ENCODE results near the gene DLX3.

The DLX3 gene

GRCh38 chr17:49971848-49972485 lies 23.1 kb downstream of the DLX3 start:
- H3K9ac ChIP-seq (ENCODE audit: low read depth, low read length) = no peak overlapping the region
- H2AFZ ChIP-seq (ENCODE audit: low read depth, low read length) = no peak overlapping the region
- peaks cover 3% of the 10 kb centered on the region; the same call in 1 of the 2 replicates for H4K20me1 ChIP-seq (ENCODE audit: insufficient read depth, low read length)
- peaks cover 40% of the 10 kb centered on the region for H3K27me3 ChIP-seq (ENCODE audit: insufficient read depth, low read length, poor library complexity)
- no peak for ATAC-seq (ENCODE audit: insufficient read depth, low read depth)
- no peak overlapping the region for H3K4me3 ChIP-seq (ENCODE audit: low read depth in 1 of 2, low read length in 2 of 2)
- no peaks in the 10 kb centered on the region for H3K79me2 ChIP-seq (ENCODE audit: insufficient read depth, low read length)
- no peak for TF ChIP-seq CTCF (IDR thresholded peaks at IDR 0.05; ENCODE audit: borderline replicate concordance, extremely low read depth, low read length, poor library complexity, severe bottlenecking)
- no peak for TF ChIP-seq EZH2 (IDR thresholded peaks at IDR 0.05; ENCODE audit: borderline replicate concordance, low read depth, low read length, severe bottlenecking)
- H3K4me2 ChIP-seq (ENCODE audit: insufficient read depth, low read length) = no peak overlapping the region
- H3K4me1 ChIP-seq (ENCODE audit: insufficient read depth, low read length) = no peaks in the 10 kb centered on the region
- H3K36me3 ChIP-seq (ENCODE audit: insufficient read depth, low read length) = no peaks in the 10 kb centered on the region
- no peak overlapping the region for H3K27ac ChIP-seq (ENCODE audit: low read length)
- no peaks in the 10 kb centered on the region for H3K9me3 ChIP-seq (ENCODE audit: insufficient read depth, low read length, severe bottlenecking)
- no peak for DNase-seq

- Histone ChIP-seq H3K4me1 (ENCODE audit: insufficient read depth, low read length) (no peaks in the 10 kb centered on the region), H3K79me2 (ENCODE audit: insufficient read depth, low read length) (no peaks in the 10 kb centered on the region), H3K9ac (ENCODE audit: low read depth, low read length) (no peak overlapping the region), H3K4me2 (ENCODE audit: insufficient read depth, low read length) (no peak overlapping the region), H3K36me3 (ENCODE audit: insufficient read depth, low read length) (no peaks in the 10 kb centered on the region), H3K27me3 (ENCODE audit: insufficient read depth, low read length, poor library complexity) (peaks cover 40% of the 10 kb centered on the region), H3K4me3 (ENCODE audit: low read depth in 1 of 2, low read length in 2 of 2) (no peak overlapping the region), H3K9me3 (ENCODE audit: insufficient read depth, low read length, severe bottlenecking) (no peaks in the 10 kb centered on the region), H4K20me1 (ENCODE audit: insufficient read depth, low read length) (peaks cover 3% of the 10 kb centered on the region; the same call in 1 of the 2 replicates), H2AFZ (ENCODE audit: low read depth, low read length) (no peak overlapping the region), H3K27ac (ENCODE audit: low read length) (no peak overlapping the region)
- DNase-seq (no peak), ATAC-seq (ENCODE audit: insufficient read depth, low read depth) (no peak)
- TF ChIP-seq CTCF (IDR thresholded peaks at IDR 0.05; ENCODE audit: borderline replicate concordance, extremely low read depth, low read length, poor library complexity, severe bottlenecking) (no peak), EZH2 (IDR thresholded peaks at IDR 0.05; ENCODE audit: borderline replicate concordance, low read depth, low read length, severe bottlenecking) (no peak)
Measured at GRCh38 chr17:49971199-49971847, 23.7 kb downstream of the DLX3 start.

- Histone ChIP-seq H4K20me1 (ENCODE audit: insufficient read depth, low read length) (no peaks in the 10 kb centered on the region; the same call in 1 of the 2 replicates), H3K4me1 (ENCODE audit: insufficient read depth, low read length) (no peaks in the 10 kb centered on the region), H3K36me3 (ENCODE audit: insufficient read depth, low read length) (no peaks in the 10 kb centered on the region), H3K4me3 (ENCODE audit: low read depth in 1 of 2, low read length in 2 of 2) (no peak overlapping the region), H3K4me2 (ENCODE audit: insufficient read depth, low read length) (no peak overlapping the region), H3K9ac (ENCODE audit: low read depth, low read length) (no peak overlapping the region), H3K27me3 (ENCODE audit: insufficient read depth, low read length, poor library complexity) (peaks cover 37% of the 10 kb centered on the region), H2AFZ (ENCODE audit: low read depth, low read length) (no peak overlapping the region), H3K9me3 (ENCODE audit: insufficient read depth, low read length, severe bottlenecking) (no peaks in the 10 kb centered on the region), H3K79me2 (ENCODE audit: insufficient read depth, low read length) (no peaks in the 10 kb centered on the region), H3K27ac (ENCODE audit: low read length) (no peak overlapping the region)
- DNase-seq (no peak), ATAC-seq (ENCODE audit: insufficient read depth, low read depth) (no peak)
- no peak for TF ChIP-seq CTCF (IDR thresholded peaks at IDR 0.05; ENCODE audit: borderline replicate concordance, extremely low read depth, low read length, poor library complexity, severe bottlenecking)
- no peak for TF ChIP-seq EZH2 (IDR thresholded peaks at IDR 0.05; ENCODE audit: borderline replicate concordance, low read depth, low read length, severe bottlenecking)
Measured at GRCh38 chr17:49970498-49970897, 24.5 kb downstream of the DLX3 start.

All from DND-41 (cell line).